A673 (cell line): ENCODE measurements around the gene MEAF6.

ENCODE experiments used
- EZH2 ChIP-seq: fragments of 200-600 bp; sonication (generic); IDR thresholded peaks from 2 replicates; pipeline ENCODE4 v1.6.1; 2017; ENCODE audit warnings: borderline replicate concordance, low read depth, mild to moderate bottlenecking, mixed read lengths, antibody characterized with exemption, low read length; ENCODE audit not compliant: poor library complexity, severe bottlenecking
- TF ChIP-seq, protein P1 (sequence below): fragments of 300-800, 200-600 bp; sonication (generic); conservative IDR thresholded peaks from 2 replicates; pipeline ENCODE4 v1.5.1; 2017; ENCODE audit warnings: low read depth, mild to moderate bottlenecking, antibody characterized with exemption, low read length, moderate library complexity, mixed read lengths

DNA sequence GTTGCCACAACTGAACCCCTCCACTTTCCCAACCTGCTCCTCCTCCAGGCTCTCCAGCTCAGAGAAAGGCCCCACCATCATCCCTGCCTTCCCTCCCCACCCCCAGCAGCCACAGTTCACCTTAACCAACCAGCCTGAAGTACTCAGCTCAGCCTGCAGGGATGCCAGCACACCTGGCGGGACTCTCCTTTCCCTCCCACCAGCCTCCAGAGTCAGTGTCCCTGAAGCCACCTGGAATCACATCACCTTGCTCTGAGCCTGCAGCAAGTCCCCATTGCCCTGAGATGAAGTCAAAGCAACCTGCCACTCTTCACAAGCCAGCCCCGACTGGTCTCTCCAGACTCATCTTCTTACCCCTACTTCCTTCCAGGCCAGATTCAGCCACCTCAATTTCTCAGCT, 66.4 kb downstream of the MEAF6 start:
- TF ChIP-seq, protein P1, sequence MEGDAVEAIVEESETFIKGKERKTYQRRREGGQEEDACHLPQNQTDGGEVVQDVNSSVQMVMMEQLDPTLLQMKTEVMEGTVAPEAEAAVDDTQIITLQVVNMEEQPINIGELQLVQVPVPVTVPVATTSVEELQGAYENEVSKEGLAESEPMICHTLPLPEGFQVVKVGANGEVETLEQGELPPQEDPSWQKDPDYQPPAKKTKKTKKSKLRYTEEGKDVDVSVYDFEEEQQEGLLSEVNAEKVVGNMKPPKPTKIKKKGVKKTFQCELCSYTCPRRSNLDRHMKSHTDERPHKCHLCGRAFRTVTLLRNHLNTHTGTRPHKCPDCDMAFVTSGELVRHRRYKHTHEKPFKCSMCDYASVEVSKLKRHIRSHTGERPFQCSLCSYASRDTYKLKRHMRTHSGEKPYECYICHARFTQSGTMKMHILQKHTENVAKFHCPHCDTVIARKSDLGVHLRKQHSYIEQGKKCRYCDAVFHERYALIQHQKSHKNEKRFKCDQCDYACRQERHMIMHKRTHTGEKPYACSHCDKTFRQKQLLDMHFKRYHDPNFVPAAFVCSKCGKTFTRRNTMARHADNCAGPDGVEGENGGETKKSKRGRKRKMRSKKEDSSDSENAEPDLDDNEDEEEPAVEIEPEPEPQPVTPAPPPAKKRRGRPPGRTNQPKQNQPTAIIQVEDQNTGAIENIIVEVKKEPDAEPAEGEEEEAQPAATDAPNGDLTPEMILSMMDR, result no peak
- no peak for TF ChIP-seq EZH2
